AG04449 (cell line): Measurements from ENCODE around the gene FAM117B.
"Not testable (repeated sequence)": the region's sequence is repeated elsewhere in the genome, so short reads cannot be mapped to it uniquely, and the experiment has no call there.

Experiments
- CTCF ChIA-PET: fragments of 350-600 bp; formaldehyde crosslinking; extraction: SDS; loops from one replicate; lab custom pipeline; 2021; ENCODE audit warnings: antibody characterized with exemption; lab: Yijun Ruan, JAX
- POLR2A ChIA-PET: fragments of 400-600, 350-600 bp; formaldehyde crosslinking; extraction: SDS; loops from one replicate; lab custom pipeline; 2020; ENCODE audit warnings: antibody characterized with exemption, inconsistent platforms; lab: Yijun Ruan, JAX
- DNase-seq: peaks from one replicate; pipeline ENCODE4 v3.0.0-alpha.2; 2010; ENCODE audit warnings: low read depth, low spot score
- H3K4me3 ChIP-seq: 2 replicates; pipeline ENCODE4 v1.5.1; 2011; ENCODE audit warnings: low read depth, mild to moderate bottlenecking, control low read depth, low read length
- CTCF ChIP-seq: IDR thresholded peaks from one replicate; pipeline ENCODE4 v1.5.1; 2011; ENCODE audit warnings: mild to moderate bottlenecking, moderate library complexity, low read length, control low read depth, inconsistent platforms; ENCODE audit not compliant: insufficient read depth; ENCODE audit errors: missing control alignments

The FAM117B gene

GRCh38 chr2:202782940-202783558 is 148.3 kb downstream of the FAM117B start:
- ChIA-PET CTCF (no interaction called here), POLR2A (no interaction called here)
- no peak overlapping the region for H3K4me3 ChIP-seq
- TF ChIP-seq CTCF: no peak
- DNase-seq: no peak

- no peak for DNase-seq
- POLR2A ChIA-PET: no interaction called here
- CTCF ChIA-PET: no interaction called here
- H3K4me3 ChIP-seq: no peak overlapping the region
- TF ChIP-seq CTCF: no peak
Observed at GRCh38 chr2:202786842-202787241, 152.1 kb downstream of the FAM117B start.

GRCh38 chr2:202790676-202791075 is 155.9 kb downstream of the FAM117B start:
- DNase-seq: no peak
- CTCF ChIA-PET: no interaction called here
- POLR2A ChIA-PET: no interaction called here
- no peak for TF ChIP-seq CTCF
- H3K4me3 ChIP-seq: no peak overlapping the region

GRCh38 chr2:202797944-202798343 is 163.2 kb downstream of the FAM117B start:
- POLR2A ChIA-PET: no interaction called here
- no peak overlapping the region for H3K4me3 ChIP-seq
- no peak for DNase-seq
- TF ChIP-seq CTCF: no peak
- CTCF ChIA-PET: no interaction called here

GRCh38 chr2:202805911-202806310 is 171.1 kb downstream of the FAM117B start:
- H3K4me3 ChIP-seq, DNase-seq, POLR2A ChIA-PET: not testable (repeated sequence)
- CTCF ChIA-PET: interaction anchor here (0.8 kb wide), 1 partner anchor 25 kb away, joined by 3 read pairs; no protein-coding TSS in a partner anchor

GRCh38 chr2:202807431-202808138 is 172.8 kb downstream of the FAM117B start:
- H3K4me3 ChIP-seq: not testable (repeated sequence)
- CTCF ChIA-PET: interaction anchor here (0.8 kb wide), 1 partner anchor 9 kb away, joined by 3 read pairs; no protein-coding TSS in a partner anchor
- POLR2A ChIA-PET: interaction anchor here (0.6 kb wide), 1 partner anchor 236 kb away, joined by 3 read pairs; no protein-coding TSS in a partner anchor
- DNase-seq: peak; percentile 50

GRCh38 chr2:202808754-202809153 is 174.0 kb downstream of the FAM117B start:
- ChIA-PET POLR2A (no interaction called here), CTCF (interaction anchor here (0.8 kb wide), 1 partner anchor 8 kb away, joined by 3 read pairs; no protein-coding TSS in a partner anchor)
- no peak for DNase-seq
- TF ChIP-seq CTCF: no peak
- H3K4me3 ChIP-seq: no peak overlapping the region
